SW 1271 (cell line): ENCODE measurements around the gene SOBP.

Source experiments
- DNase-seq, 2 experiments: peaks; one replicate each; lab custom pipeline; 2025; lab: John Stamatoyannopoulos, UW

Gene SOBP

GRCh38 chr6:107616775-107617174 lies 126.9 kb downstream of the SOBP start:
- DNase-seq = no peak

GRCh38 chr6:107617341-107617932 lies 127.5 kb downstream of the SOBP start:
- no peak for DNase-seq

- DNase-seq = no peak
Observed at GRCh38 chr6:107618672-107619071, 128.8 kb downstream of the SOBP start.

- DNase-seq = no peak
Observed at GRCh38 chr6:107620732-107621131, 130.8 kb downstream of the SOBP start.

GRCh38 chr6:107621229-107621937 lies 131.5 kb downstream of the SOBP start:
- no peak for DNase-seq

GRCh38 chr6:107622269-107622668 lies 132.4 kb downstream of the SOBP start:
- DNase-seq = no peak

DNA sequence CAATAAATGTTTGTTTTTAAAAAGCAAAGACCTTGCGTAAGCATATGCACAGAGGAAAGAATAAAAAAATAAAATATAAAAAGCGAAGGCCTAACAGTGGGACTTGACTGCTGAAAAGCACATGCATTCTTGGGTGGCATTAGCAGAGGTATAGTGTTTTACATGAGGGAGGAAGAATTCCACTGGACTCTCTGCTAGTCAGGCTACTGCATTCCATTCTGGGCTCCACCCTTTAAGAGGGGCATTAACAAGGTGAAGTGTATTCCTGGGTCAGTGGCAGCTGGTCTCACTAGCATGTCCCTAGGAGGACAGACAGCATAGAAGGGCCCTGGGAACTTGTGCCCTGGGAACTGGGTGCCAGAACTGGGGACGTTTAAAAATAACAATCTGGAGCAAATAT lies 134.1 kb downstream of the SOBP start:
- DNase-seq = no peak

GRCh38 chr6:107624541-107624940 lies 134.6 kb downstream of the SOBP start:
- DNase-seq = peak in 1 of 2 experiments; percentile 22

DNA sequence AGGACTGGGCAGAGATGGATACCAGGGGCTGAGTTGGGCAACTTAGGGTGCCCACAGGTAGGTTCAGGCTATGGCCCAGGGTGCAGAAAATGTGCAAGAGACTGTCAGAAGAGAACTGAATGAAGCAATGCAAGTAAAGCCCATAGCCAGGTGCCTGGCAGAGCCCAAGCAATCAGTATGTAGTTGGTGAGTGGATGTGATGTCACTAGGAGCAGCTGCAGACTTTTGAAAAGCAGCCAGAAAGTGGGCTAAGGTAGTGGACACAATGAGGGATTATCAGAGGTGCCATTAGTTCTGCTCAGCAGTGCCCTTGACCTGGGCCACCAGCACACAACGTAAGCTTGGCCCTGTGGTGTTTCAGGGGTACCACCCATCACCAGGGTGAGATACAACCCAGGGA lies 135.3 kb downstream of the SOBP start:
- no peak for DNase-seq

DNA sequence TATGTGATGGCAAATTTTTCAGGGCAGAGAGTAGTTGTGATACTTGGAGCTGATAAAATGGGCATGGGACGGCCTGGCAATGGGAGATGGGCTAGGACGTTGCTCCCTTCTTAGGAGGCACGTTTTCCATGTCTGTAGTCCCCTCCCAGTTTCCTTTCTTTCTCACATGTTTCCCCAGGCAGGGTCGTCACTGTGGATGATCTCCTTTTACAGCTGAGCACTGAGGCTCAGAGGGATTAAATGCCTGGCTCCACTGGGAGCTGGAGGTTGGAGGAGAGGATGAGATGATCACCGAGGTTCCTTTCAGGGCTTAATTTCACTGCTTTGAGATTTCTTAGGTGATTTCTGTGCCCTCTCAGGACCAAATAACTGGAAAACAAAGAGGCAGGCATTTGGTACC lies 136.7 kb downstream of the SOBP start:
- DNase-seq = no peak

GRCh38 chr6:107627969-107628368 lies 138.1 kb downstream of the SOBP start:
- no peak for DNase-seq

DNA sequence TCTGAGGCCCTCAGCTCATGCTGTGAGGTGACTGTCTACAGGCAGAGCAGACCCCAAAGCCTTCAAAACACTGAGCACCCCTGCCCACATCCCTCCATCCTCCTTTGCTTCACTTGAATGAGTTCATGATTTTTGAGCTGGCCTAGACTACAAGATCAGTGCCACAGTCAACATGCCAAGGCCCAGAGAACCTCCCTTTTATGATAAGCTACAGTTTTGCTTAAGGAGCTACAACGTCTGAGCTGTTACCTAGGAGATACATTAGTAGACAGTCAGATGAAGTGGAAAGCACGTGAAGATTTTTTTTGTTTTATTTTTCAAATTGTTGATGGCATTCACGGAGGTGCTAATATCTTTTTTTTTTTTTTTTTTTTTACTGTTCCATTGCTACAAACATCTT lies 139.0 kb downstream of the SOBP start:
- no peak for DNase-seq

DNA sequence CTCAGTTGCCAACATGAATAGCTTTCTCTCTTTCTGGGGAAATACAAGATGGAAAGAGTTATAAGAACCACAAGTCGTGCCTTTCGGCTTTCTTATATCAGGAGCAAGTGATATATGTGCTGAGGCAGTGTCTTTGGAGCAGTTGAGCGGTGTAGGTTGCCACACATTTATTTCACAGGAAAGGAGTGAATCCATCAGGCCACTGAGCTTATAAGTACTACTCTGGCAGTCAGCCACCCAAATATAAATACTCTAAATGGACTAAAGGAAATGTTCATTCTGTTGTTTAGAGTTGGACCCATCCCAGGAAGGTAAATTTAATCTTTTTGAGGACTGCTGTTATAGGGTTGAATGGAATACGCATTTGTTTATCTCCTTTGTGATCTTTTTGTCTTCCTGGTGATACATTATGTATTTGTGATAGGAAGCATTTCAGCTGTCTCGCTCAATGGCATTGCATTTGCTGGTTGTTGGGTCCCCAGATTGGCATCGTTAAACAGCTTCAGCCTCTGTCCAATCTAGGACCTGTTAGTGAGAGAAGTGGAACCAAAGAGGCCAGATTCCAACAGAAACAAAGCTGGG lies 139.7 kb downstream of the SOBP start:
- DNase-seq = no peak

DNA sequence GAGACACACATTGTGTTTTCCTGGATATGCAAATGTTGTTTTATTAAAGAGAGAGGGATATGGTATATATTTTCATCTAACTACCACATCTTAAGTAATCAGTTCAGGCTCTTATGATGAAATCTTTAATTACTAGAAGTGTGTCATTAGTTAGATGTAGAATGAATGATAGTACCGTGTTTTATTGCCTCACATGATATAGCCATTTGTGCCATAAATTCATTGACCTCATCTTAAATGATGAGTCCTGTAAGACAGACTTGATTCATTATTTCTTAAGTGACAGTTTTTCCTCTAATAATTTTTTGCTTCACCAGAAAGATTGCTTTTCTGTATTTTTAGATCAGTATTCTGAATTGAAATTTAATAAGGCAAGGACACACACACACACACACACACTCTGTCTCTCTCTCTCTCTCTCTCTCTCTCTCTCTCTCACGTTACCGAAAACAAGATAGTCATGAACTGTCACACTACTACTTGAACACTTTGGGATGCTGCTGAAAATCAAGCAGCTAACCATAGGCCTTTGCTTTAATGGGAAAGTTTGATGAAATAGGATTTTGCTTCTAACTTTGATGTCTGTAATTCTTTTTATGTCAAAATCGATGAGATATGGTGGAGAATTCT lies 140.5 kb downstream of the SOBP start:
- DNase-seq = no peak

DNA sequence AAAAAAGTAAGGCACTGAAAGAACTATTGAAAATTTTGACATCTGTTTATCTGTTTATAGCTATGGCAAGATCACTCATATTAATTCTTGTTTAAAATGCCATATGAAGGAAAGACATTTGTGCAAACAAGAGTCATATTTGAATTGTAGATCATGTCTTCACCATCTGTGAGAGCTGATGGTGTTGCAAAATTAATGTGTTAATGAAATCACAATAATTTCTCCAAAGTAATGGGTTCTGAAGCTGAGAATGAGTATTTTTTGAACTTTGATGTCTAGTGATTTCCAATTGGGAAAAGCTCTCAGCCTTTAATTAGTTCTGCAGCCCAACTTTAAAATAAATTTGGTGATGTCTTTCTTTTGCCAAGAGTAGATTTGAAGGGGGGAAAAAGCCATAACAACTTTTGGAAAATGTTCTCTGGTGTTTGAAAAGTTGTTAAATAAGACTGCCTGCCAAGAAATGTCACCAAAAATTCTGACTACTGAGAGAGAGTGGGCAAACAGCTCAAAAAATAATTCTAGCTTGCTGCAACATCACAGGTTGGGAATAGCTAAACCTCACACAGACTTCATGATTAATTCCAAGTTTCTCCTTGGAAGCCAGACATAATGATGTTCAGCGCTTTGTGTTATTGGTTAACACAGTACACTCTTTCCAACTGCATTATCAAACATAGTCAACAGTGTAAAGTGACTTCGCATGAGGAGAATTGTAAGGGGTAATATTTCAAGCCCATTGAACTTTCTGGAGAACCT lies 142.6 kb downstream of the SOBP start:
- DNase-seq = no peak

DNA sequence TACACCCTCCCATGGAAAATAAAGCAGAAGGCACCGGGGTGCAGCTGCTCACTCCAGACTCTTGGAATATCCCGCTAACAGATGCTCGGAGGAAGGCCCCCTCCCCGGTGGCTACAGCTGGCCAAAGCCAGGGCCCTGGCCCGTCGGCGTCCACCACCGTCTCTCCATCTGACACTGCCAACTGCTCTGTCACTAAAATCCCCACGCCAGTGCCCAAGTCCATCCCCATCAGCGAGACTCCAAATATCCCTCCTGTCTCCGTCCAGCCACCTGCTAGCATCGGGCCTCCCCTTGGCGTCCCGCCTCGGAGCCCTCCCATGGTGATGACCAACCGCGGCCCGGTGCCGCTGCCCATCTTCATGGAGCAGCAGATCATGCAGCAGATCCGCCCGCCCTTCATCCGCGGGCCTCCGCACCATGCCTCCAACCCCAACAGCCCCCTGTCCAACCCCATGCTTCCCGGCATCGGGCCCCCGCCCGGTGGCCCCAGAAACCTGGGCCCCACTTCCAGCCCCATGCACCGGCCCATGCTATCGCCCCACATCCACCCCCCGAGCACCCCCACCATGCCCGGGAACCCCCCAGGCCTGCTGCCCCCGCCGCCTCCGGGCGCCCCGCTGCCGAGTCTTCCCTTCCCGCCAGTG lies 143.9 kb downstream of the SOBP start:
- DNase-seq = no peak

GRCh38 chr6:107634324-107635056 lies 144.6 kb downstream of the SOBP start:
- no peak for DNase-seq

DNA sequence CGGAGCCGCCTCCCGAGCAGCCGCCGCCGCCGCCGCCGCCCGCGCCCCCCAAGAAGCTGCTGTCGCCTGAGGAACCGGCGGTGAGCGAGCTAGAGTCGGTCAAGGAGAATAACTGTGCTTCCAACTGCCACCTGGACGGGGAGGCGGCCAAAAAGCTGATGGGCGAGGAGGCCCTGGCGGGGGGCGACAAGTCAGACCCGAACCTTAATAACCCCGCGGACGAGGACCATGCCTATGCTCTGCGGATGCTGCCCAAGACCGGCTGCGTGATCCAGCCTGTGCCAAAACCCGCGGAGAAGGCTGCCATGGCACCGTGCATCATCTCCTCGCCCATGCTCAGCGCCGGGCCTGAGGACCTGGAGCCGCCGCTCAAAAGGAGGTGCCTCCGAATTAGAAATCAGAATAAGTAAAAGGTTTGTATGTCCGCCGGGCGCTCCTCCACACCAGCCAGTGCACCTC lies 145.2 kb downstream of the SOBP start:
- no peak for DNase-seq

DNA sequence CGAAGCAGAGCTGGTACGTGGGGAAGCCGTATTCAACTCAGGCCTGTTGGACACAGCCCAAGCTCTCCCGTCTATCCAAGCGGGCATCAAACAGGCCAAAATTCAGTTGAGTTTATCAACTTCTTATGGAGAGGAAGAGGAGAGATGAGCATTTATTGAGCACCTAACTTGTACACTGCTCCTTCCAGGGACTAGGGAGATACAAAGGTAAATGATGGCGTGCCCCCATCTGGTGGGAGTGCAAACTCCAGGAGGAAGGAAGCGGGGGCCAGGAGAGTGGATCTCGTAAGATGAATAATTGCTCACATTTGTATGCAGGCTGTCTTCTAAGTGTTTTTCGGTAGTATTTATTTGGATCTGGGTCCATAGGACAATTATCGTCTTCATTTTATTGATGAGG lies 146.6 kb downstream of the SOBP start:
- no peak for DNase-seq

GRCh38 chr6:107637316-107638315 lies 147.7 kb downstream of the SOBP start:
- DNase-seq = no peak
